ENCODE measurements around the gene RAB15. TPM values are rescaled to one million over a fixed set of nuclear protein-coding genes. Genes with fewer than 3 reads are reported as not detected.

Gene RAB15
- total RNA-seq, 4 donors from 2014 or later: 2.5 to 10.0 (median 5.6) TPM

GRCh38 chr14:64943556-64943955 is 28.6 kb downstream of the RAB15 start:
- Histone ChIP-seq H3K27me3 (no peaks in the 10 kb centered on the region), H3K36me3 (peaks cover 0 to 80% of the 10 kb centered on the region in 2 donors), H3K9me3 (no peaks in the 10 kb centered on the region), H3K27ac (no peak overlapping the region), H3K4me3 (no peak overlapping the region), H3K4me1 (no peaks in the 10 kb centered on the region)
- no peak for TF ChIP-seq EP300 (IDR thresholded peaks at IDR 0.05)
- no peak for TF ChIP-seq POLR2A (IDR thresholded peaks at IDR 0.05)
- no peak for TF ChIP-seq CTCF (IDR thresholded peaks at IDR 0.05)
- no peak for TF ChIP-seq POLR2AphosphoS5 (IDR thresholded peaks at IDR 0.05)
- WGBS, 2 donors (ENCODE audit: low coverage in 1 of 2): 73% methylated on average over 2 of the region's 6 CpGs; no CpG with 5 or more reads in 1 of the 2 donors
- no peak for ATAC-seq

GRCh38 chr14:64942531-64943111 is 29.5 kb downstream of the RAB15 start, which contains the start of gene GPX2:
GPX2 (minus strand) TSS chr14:64942745; CDS start chr14:64942726, 19 bp downstream.
- no peak within 1 kb of the TSS for H3K4me3 ChIP-seq
- H3K36me3 ChIP-seq: peaks cover 0 to 80% of the 10 kb centered on the region in 2 donors
- 70 to 72% methylated on average over 3 of the region's 13 CpGs for WGBS, 2 donors (ENCODE audit: low coverage in 1 of 2)
- no peak within 1 kb of the TSS for H3K27ac ChIP-seq
- no peaks in the 10 kb centered on the region for H3K27me3 ChIP-seq
- no peaks in the 10 kb centered on the region for H3K9me3 ChIP-seq
- peaks cover 0 to under 1% (median 0%) of the 10 kb centered on the region in 3 donors for H3K4me1 ChIP-seq
- TF ChIP-seq EP300 (IDR thresholded peaks at IDR 0.05) (no peak), POLR2A (IDR thresholded peaks at IDR 0.05) (no peak), CTCF (IDR thresholded peaks at IDR 0.05) (no peak)
- ATAC-seq: no peak

GRCh38 chr14:64940336-64940910 is 31.7 kb downstream of the RAB15 start:
- TF ChIP-seq CTCF (IDR thresholded peaks at IDR 0.05): no peak
- no peak for TF ChIP-seq POLR2A (IDR thresholded peaks at IDR 0.05)
- no peak for TF ChIP-seq EP300 (IDR thresholded peaks at IDR 0.05)
- no peak for TF ChIP-seq POLR2AphosphoS5 (IDR thresholded peaks at IDR 0.05)
- Histone ChIP-seq H3K27me3 (no peaks in the 10 kb centered on the region), H3K4me1 (peaks cover 4 to 23% (median 5%) of the 10 kb centered on the region in 3 donors), H3K4me3 (no peak overlapping the region), H3K9me3 (no peaks in the 10 kb centered on the region), H3K27ac (no peak overlapping the region), H3K36me3 (peaks cover 0 to 73% of the 10 kb centered on the region in 2 donors)
- WGBS, 2 donors (ENCODE audit: low coverage in 1 of 2): 80 to 88% methylated on average over 2 to 3 of the region's 3 CpGs
- no peak for ATAC-seq

GRCh38 chr14:64939817-64940190 is 32.3 kb downstream of the RAB15 start:
- ATAC-seq: no peak
- Histone ChIP-seq H3K27ac (no peak overlapping the region), H3K36me3 (peaks cover 0 to 69% of the 10 kb centered on the region in 2 donors), H3K4me3 (no peak overlapping the region), H3K27me3 (no peaks in the 10 kb centered on the region), H3K9me3 (no peaks in the 10 kb centered on the region), H3K4me1 (peaks cover 4 to 29% (median 5%) of the 10 kb centered on the region in 3 donors)
- no peak for TF ChIP-seq CTCF (IDR thresholded peaks at IDR 0.05)
- TF ChIP-seq EP300 (IDR thresholded peaks at IDR 0.05): no peak
- TF ChIP-seq POLR2AphosphoS5 (IDR thresholded peaks at IDR 0.05): no peak
- TF ChIP-seq POLR2A (IDR thresholded peaks at IDR 0.05): no peak
- WGBS, 2 donors (ENCODE audit: low coverage in 1 of 2): 43 to 88% methylated on average over 1 to 3 of the region's 3 CpGs

Data from gastroesophageal sphincter (tissue), 4 donors.